ENCODE results near the gene NFE2L2.

DNA sequence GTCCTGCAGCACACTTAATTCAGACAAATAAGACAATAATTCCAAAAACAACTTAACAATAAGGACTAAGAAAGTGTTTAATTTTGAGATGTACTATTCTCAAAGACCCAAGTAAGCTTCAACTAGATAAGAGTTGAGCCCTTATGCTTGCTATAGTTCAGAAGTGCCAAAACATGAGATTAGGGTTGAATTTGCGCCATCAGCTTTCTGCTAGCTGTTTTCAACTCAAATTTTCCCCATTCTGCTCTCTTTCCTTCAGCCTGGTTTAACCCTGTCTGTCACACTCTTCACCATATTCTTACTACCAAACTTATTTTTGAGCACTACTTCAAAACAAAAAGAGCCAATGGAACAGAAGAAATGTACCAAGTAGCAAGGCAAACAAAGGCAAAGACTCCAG lies 4.1 kb downstream of the NFE2L2 start:
- TF ChIP-seq CREB1 (CRISPR knock-in tag; IDR thresholded peaks at IDR 0.05; ENCODE audit: low read depth), result no peak
- TF ChIP-seq POLR2AphosphoS5 (IDR thresholded peaks at IDR 0.05; ENCODE audit: low read depth), result no peak
- TF ChIP-seq, protein P1, sequence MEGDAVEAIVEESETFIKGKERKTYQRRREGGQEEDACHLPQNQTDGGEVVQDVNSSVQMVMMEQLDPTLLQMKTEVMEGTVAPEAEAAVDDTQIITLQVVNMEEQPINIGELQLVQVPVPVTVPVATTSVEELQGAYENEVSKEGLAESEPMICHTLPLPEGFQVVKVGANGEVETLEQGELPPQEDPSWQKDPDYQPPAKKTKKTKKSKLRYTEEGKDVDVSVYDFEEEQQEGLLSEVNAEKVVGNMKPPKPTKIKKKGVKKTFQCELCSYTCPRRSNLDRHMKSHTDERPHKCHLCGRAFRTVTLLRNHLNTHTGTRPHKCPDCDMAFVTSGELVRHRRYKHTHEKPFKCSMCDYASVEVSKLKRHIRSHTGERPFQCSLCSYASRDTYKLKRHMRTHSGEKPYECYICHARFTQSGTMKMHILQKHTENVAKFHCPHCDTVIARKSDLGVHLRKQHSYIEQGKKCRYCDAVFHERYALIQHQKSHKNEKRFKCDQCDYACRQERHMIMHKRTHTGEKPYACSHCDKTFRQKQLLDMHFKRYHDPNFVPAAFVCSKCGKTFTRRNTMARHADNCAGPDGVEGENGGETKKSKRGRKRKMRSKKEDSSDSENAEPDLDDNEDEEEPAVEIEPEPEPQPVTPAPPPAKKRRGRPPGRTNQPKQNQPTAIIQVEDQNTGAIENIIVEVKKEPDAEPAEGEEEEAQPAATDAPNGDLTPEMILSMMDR (conservative IDR thresholded peaks at IDR 0.05; ENCODE audit: low read depth in 2 of 2), result no peak
- TF ChIP-seq EZH2 (IDR thresholded peaks at IDR 0.05; ENCODE audit: low read depth, unreplicated experiment), result no peak
- TF ChIP-seq REST (IDR thresholded peaks at IDR 0.05; ENCODE audit: unreplicated experiment), result no peak
- TF ChIP-seq EZH2phosphoT487 (IDR thresholded peaks at IDR 0.05; ENCODE audit: unreplicated experiment), result no peak
- TF ChIP-seq, protein P2, sequence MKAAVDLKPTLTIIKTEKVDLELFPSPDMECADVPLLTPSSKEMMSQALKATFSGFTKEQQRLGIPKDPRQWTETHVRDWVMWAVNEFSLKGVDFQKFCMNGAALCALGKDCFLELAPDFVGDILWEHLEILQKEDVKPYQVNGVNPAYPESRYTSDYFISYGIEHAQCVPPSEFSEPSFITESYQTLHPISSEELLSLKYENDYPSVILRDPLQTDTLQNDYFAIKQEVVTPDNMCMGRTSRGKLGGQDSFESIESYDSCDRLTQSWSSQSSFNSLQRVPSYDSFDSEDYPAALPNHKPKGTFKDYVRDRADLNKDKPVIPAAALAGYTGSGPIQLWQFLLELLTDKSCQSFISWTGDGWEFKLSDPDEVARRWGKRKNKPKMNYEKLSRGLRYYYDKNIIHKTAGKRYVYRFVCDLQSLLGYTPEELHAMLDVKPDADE (IDR thresholded peaks at IDR 0.05), result no peak
- no peak for TF ChIP-seq STAT1 (IDR thresholded peaks at IDR 0.05; ENCODE audit: unreplicated experiment)
- TF ChIP-seq JUNB (IDR thresholded peaks at IDR 0.05; ENCODE audit: unreplicated experiment), result no peak
- TF ChIP-seq ZNF114 (CRISPR knock-in tag; IDR thresholded peaks at IDR 0.05), result no peak
- no peak for TF ChIP-seq ZNF331 (CRISPR knock-in tag; IDR thresholded peaks at IDR 0.05; ENCODE audit: low read depth)
- no peak for TF ChIP-seq NANOG (IDR thresholded peaks at IDR 0.05; ENCODE audit: borderline replicate concordance)
- TF ChIP-seq, protein P3, sequence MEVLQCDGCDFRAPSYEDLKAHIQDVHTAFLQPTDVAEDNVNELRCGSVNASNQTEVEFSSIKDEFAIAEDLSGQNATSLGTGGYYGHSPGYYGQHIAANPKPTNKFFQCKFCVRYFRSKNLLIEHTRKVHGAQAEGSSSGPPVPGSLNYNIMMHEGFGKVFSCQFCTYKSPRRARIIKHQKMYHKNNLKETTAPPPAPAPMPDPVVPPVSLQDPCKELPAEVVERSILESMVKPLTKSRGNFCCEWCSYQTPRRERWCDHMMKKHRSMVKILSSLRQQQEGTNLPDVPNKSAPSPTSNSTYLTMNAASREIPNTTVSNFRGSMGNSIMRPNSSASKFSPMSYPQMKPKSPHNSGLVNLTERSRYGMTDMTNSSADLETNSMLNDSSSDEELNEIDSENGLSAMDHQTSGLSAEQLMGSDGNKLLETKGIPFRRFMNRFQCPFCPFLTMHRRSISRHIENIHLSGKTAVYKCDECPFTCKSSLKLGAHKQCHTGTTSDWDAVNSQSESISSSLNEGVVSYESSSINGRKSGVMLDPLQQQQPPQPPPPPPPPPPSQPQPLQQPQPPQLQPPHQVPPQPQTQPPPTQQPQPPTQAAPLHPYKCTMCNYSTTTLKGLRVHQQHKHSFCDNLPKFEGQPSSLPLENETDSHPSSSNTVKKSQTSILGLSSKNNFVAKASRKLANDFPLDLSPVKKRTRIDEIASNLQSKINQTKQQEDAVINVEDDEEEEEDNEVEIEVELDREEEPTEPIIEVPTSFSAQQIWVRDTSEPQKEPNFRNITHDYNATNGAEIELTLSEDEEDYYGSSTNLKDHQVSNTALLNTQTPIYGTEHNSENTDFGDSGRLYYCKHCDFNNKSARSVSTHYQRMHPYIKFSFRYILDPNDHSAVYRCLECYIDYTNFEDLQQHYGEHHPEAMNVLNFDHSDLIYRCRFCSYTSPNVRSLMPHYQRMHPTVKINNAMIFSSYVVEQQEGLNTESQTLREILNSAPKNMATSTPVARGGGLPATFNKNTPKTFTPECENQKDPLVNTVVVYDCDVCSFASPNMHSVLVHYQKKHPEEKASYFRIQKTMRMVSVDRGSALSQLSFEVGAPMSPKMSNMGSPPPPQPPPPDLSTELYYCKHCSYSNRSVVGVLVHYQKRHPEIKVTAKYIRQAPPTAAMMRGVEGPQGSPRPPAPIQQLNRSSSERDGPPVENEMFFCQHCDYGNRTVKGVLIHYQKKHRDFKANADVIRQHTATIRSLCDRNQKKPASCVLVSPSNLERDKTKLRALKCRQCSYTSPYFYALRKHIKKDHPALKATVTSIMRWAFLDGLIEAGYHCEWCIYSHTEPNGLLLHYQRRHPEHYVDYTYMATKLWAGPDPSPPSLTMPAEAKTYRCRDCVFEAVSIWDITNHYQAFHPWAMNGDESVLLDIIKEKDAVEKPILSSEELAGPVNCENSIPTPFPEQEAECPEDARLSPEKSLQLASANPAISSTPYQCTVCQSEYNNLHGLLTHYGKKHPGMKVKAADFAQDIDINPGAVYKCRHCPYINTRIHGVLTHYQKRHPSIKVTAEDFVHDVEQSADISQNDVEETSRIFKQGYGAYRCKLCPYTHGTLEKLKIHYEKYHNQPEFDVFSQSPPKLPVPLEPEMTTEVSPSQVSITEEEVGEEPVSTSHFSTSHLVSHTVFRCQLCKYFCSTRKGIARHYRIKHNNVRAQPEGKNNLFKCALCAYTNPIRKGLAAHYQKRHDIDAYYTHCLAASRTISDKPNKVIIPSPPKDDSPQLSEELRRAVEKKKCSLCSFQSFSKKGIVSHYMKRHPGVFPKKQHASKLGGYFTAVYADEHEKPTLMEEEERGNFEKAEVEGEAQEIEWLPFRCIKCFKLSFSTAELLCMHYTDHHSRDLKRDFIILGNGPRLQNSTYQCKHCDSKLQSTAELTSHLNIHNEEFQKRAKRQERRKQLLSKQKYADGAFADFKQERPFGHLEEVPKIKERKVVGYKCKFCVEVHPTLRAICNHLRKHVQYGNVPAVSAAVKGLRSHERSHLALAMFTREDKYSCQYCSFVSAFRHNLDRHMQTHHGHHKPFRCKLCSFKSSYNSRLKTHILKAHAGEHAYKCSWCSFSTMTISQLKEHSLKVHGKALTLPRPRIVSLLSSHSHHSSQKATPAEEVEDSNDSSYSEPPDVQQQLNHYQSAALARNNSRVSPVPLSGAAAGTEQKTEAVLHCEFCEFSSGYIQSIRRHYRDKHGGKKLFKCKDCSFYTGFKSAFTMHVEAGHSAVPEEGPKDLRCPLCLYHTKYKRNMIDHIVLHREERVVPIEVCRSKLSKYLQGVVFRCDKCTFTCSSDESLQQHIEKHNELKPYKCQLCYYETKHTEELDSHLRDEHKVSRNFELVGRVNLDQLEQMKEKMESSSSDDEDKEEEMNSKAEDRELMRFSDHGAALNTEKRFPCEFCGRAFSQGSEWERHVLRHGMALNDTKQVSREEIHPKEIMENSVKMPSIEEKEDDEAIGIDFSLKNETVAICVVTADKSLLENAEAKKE (CRISPR knock-in tag; IDR thresholded peaks at IDR 0.05), result no peak

Measured in GM23338 (cell line).